Activated CD8-positive, alpha-beta memory T cell treated with anti-CD3 and anti-CD28 coated beads, Interleukin-2, amount 10 ng/mL, durations not matched to agents 7 days and 5 days (primary cell): ENCODE measurements around the gene CDPF1. TPM values are rescaled to one million over a fixed set of nuclear protein-coding genes. Genes with fewer than 3 reads are reported as not detected.
"Not testable (repeated sequence)": the region's sequence is repeated elsewhere in the genome, so short reads cannot be mapped to it uniquely, and the experiment has no call there.

Source experiments
- ATAC-seq: fragments of 150-1000 bp; cut with Tn5 transposase; one replicate; pipeline ENCODE4 v1.10.0; 2021; ENCODE audit warnings: moderate library complexity
- CTCF ChIA-PET: fragments of 350-600 bp; sonication (Branson Sonifier 250); formaldehyde crosslinking; loops from one replicate; lab custom pipeline; 2021; ENCODE audit warnings: antibody characterized with exemption; lab: Charles Lee
- DNase-seq: peaks from one replicate; pipeline ENCODE4 v3.0.0-alpha.2; 2020
- H3K27ac Mint-ChIP-seq: one replicate; pipeline ENCODE4 v1.8.0; 2021; ENCODE audit warnings: mild to moderate bottlenecking, mixed read lengths
- H3K27me3 Mint-ChIP-seq: one replicate; pipeline ENCODE4 v1.8.0; 2021; ENCODE audit warnings: mixed read lengths
- H3K36me3 Mint-ChIP-seq: one replicate; pipeline ENCODE4 v1.8.0; 2021; ENCODE audit warnings: mild to moderate bottlenecking, mixed read lengths
- H3K4me1 Mint-ChIP-seq: one replicate; pipeline ENCODE4 v1.8.0; 2021; ENCODE audit warnings: mixed read lengths
- H3K4me3 Mint-ChIP-seq: one replicate; pipeline ENCODE4 v1.8.0; 2021; ENCODE audit warnings: mild to moderate bottlenecking, moderate library complexity, mixed read lengths
- H3K9me3 Mint-ChIP-seq: one replicate; pipeline ENCODE4 v1.8.0; 2022; ENCODE audit warnings: low read depth, mixed read lengths
- total RNA-seq, 2 experiments: library from RNA; stranded (reverse); gene quantifications; one replicate each; pipeline ENCODE4 v1.2.3, GENCODE V29; 2021

CDPF1 gene
- total RNA-seq, 2 experiments from 2014 or later = 11.0 to 11.1 TPM

DNA sequence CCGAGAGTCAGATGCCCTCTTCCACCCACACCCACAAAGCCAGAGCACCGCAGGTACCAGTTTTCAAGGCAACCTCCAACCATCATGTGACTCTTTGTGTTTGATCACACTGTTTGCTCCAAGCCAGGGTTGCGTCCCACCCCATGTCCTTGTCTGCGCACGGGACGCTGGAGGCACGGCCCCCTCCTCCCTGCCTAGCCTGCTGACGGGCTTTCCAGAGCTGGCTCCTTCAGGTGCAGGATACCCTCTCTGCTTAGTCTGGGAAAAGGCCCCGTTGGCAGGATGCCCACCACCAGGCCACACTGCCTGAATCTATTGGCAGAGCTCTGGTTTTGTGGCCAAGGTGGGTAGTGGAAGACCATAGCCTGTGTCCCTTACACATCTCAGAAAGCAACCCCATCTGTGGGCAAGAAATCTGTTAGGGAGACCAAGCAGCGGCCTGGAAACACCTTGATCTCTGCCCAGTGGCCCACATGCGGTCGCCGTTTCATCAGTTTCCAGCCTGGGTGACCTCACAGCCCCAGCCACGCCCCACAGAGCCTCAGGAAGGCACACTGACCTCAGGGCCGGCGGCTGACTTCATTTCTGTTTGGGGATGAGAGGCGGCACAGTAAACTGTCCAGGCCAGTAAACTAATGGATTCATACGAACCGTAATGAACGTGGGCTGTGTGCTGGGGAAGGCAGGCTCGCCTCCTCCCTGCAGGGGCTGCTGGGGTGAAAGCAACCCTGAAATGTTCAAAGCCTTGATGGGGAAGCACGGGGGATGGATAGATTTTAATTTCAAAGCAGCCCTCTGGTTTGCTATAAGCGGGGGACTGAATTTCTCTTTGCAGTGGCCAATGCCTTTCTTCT lies 25.8 kb downstream of the CDPF1 start:
- Mint-ChIP-seq H3K27me3 (no peaks in the 10 kb centered on the region), H3K27ac (no peak overlapping the region), H3K4me1 (peaks cover 12% of the 10 kb centered on the region), H3K36me3 (peaks cover 22% of the 10 kb centered on the region), H3K4me3 (no peak overlapping the region), H3K9me3 (no peaks in the 10 kb centered on the region)
- DNase-seq = no peak
- ATAC-seq = no peak
- CTCF ChIA-PET = no interaction called here

DNA sequence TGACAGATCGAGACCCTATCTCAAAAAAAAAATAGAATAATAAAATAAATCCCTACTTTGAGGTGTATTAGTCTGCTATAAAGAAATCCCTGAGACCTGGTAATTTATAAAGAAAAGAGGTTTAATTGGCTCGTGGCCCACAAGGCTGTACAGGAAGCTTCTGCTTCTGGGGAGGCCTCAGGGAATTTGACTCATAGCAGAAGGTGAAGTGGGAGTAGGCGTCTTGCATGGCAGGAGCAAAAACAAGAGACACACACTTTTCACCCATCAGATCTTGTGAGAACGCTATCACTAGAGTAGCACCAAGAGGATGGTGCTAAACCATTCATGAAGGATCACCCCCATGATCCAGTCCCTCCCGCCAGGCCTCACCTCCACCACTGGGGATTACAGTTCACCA lies 29.2 kb downstream of the CDPF1 start:
- H3K27ac Mint-ChIP-seq = no peak overlapping the region
- H3K36me3 Mint-ChIP-seq = peaks cover 31% of the 10 kb centered on the region
- H3K9me3 Mint-ChIP-seq = no peaks in the 10 kb centered on the region
- H3K27me3 Mint-ChIP-seq = no peaks in the 10 kb centered on the region
- DNase-seq = no peak
- H3K4me1 Mint-ChIP-seq = peaks cover 15% of the 10 kb centered on the region
- no peak for ATAC-seq
- CTCF ChIA-PET = no interaction called here
- H3K4me3 Mint-ChIP-seq = no peak overlapping the region

GRCh38 chr22:46219636-46220035 lies 30.5 kb downstream of the CDPF1 start:
- Mint-ChIP-seq H3K36me3 (peaks cover 35% of the 10 kb centered on the region), H3K27me3 (no peaks in the 10 kb centered on the region), H3K9me3 (no peaks in the 10 kb centered on the region), H3K4me1 (peaks cover 15% of the 10 kb centered on the region), H3K4me3 (no peak overlapping the region), H3K27ac (peak overlapping the region; percentile 56)
- DNase-seq = no peak
- CTCF ChIA-PET = no interaction called here
- ATAC-seq = peak; percentile 27

- CTCF ChIA-PET = no interaction called here
- Mint-ChIP-seq H3K4me1 (peaks cover 14% of the 10 kb centered on the region), H3K27me3 (no peaks in the 10 kb centered on the region), H3K27ac (no peak overlapping the region), H3K4me3 (no peak overlapping the region), H3K36me3 (peaks cover 63% of the 10 kb centered on the region), H3K9me3 (peaks cover 14% of the 10 kb centered on the region)
- DNase-seq (no peak), ATAC-seq (no peak)
Measured at GRCh38 chr22:46214616-46215015, 35.5 kb downstream of the CDPF1 start.

DNA sequence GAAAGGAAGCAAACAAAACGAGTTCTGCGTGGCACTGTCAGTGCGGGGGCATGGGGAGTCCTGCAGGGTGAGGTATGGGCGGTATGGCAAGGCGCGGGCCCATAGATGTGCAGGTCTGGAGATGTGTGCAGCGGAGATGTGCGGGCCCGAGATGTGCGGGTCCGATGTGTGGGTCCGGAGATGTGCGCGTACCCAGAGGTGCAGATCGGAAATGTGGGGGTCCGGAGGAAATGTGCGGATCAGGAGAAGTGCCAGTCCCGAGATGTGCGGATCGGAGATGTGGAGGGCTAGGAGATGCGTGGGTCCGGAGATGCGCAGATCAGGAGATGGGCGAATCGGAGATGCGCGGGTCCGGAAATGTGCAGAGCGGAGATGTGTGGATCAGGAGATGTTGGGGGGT lies 35.9 kb downstream of the CDPF1 start:
- DNase-seq (no peak), ATAC-seq (no peak)
- H3K4me1 Mint-ChIP-seq = peaks cover 9% of the 10 kb centered on the region
- no peaks in the 10 kb centered on the region for H3K27me3 Mint-ChIP-seq
- peaks cover 19% of the 10 kb centered on the region for H3K9me3 Mint-ChIP-seq
- CTCF ChIA-PET = no interaction called here
- no peak overlapping the region for H3K27ac Mint-ChIP-seq
- no peak overlapping the region for H3K4me3 Mint-ChIP-seq
- H3K36me3 Mint-ChIP-seq = peaks cover 63% of the 10 kb centered on the region

- CTCF ChIA-PET = no interaction called here
- DNase-seq = no peak
- Mint-ChIP-seq H3K4me1 (peaks cover 8% of the 10 kb centered on the region), H3K36me3 (peaks cover 66% of the 10 kb centered on the region), H3K9me3 (peaks cover 26% of the 10 kb centered on the region), H3K27me3 (no peaks in the 10 kb centered on the region), H3K27ac (no peak overlapping the region), H3K4me3 (no peak overlapping the region)
- ATAC-seq = peak; percentile 42
Measured at GRCh38 chr22:46213052-46213451, 37.0 kb downstream of the CDPF1 start.

- DNase-seq (no peak), ATAC-seq (no peak)
- H3K4me3 Mint-ChIP-seq = no peak overlapping the region
- CTCF ChIA-PET = no interaction called here
- H3K27me3 Mint-ChIP-seq = no peaks in the 10 kb centered on the region
- peaks cover 26% of the 10 kb centered on the region for H3K9me3 Mint-ChIP-seq
- H3K4me1 Mint-ChIP-seq = peaks cover 8% of the 10 kb centered on the region
- no peak overlapping the region for H3K27ac Mint-ChIP-seq
- peaks cover 67% of the 10 kb centered on the region for H3K36me3 Mint-ChIP-seq
Measured at GRCh38 chr22:46212195-46212594, 37.9 kb downstream of the CDPF1 start.

GRCh38 chr22:46209262-46209661 lies 40.8 kb downstream of the CDPF1 start:
- no peak for DNase-seq
- peaks cover 61% of the 10 kb centered on the region for H3K36me3 Mint-ChIP-seq

DNA sequence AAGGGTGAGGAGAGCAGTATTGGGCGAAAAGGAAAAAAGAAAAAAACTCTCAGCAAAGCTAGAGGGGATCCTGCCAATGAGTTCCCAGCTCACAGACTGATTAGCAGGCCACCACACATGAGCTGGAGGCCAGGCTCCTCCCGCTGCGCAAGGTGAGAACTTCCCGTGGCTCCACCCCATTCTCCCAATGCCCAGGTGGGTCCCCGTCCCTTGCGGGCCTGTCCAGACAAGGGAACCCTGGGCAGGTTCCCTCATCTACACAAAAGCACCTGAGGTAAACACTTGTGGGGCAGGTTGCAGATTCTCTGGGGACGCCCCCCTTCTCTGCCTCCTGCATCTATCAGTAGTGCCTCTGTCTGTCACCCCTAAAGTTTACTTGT lies 46.5 kb downstream of the CDPF1 start:
- H3K9me3 Mint-ChIP-seq = peaks cover 2% of the 10 kb centered on the region
- ATAC-seq = no peak
- no peak overlapping the region for H3K4me3 Mint-ChIP-seq
- no peak for DNase-seq
- no peaks in the 10 kb centered on the region for H3K27me3 Mint-ChIP-seq
- H3K36me3 Mint-ChIP-seq = peaks cover 25% of the 10 kb centered on the region
- no peak overlapping the region for H3K27ac Mint-ChIP-seq
- H3K4me1 Mint-ChIP-seq = no peaks in the 10 kb centered on the region
- CTCF ChIA-PET = no interaction called here

More at GRCh38 chr22:46209262-46209661, 40.8 kb downstream of the CDPF1 start:
- peaks cover 26% of the 10 kb centered on the region for H3K9me3 Mint-ChIP-seq
- no peaks in the 10 kb centered on the region for H3K27me3 Mint-ChIP-seq
- ATAC-seq = no peak
- H3K27ac Mint-ChIP-seq = no peak overlapping the region
- no peak overlapping the region for H3K4me3 Mint-ChIP-seq
- peaks cover 8% of the 10 kb centered on the region for H3K4me1 Mint-ChIP-seq
- CTCF ChIA-PET = no interaction called here

DNA sequence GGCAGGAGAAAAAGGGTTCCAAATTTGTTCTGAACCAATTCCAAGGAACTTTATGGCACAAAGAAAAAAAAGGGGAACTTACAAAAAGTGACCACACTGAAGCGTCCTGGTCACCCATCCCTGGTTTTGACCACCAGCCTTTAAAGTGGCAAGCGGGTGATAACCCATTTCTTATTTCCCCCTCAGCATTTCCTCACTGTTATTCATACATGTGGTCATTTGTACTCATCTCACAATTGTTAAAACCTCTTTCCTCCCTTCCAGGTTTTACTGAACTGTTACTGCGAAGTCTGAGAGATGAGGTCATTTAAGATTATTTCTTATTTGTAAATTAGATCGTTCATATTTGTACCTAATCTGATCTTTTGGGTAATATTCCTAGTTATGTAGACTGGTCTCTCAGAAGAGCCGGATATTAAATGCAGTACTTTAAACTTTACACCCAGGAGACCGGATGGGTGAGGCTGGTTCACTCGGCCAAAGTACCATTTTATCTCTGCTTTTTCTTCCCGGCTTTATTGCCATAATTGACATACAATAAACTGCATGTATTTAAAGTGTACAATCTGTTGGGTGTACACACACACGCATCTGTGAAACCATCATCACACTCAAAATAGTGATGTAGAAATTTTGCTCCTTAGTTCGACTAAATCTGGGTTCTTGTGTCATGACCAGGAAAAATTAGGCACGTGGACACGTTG lies 47.0 kb downstream of the CDPF1 start:
- DNase-seq (no peak), ATAC-seq (no peak)
- Mint-ChIP-seq H3K9me3 (no peaks in the 10 kb centered on the region), H3K4me3 (no peak overlapping the region), H3K27me3 (no peaks in the 10 kb centered on the region), H3K36me3 (peaks cover 24% of the 10 kb centered on the region), H3K4me1 (no peaks in the 10 kb centered on the region), H3K27ac (no peak overlapping the region)
- CTCF ChIA-PET = no interaction called here

DNA sequence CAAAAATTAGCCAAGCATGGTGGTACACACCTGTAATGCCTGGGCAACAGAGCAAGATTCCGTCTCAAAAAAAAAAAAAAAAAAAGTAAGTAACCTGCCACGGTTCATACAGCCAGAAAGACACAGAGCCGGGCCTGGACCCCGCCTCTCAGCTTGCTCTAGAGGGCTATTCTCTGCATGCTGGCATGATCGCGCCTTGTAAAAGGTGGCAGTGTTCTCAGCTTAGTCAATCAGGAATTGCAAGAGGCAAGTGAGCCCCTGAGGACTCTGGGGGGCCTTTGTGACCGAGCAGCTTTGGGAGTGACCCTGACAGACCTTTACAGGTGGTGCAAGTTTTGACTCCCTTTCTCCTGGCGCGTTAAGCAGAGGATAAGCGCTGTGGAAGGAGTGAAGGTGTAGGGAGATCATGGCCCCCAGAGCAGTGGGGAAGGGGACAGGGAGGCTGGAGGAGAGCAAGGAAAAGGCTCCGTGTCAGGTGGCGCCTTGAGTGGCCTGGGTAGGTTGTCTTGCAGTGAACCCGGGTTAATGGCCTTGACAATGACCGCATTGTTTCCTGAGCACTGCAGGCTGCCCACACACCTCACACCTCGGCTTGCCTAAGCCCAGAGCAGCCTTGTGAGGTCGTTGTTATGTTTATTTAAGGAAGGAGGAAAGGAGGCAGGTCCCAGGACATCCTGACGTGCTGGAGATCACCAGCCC lies 48.9 kb downstream of the CDPF1 start:
- DNase-seq (no peak), ATAC-seq (no peak)
- H3K4me1 Mint-ChIP-seq = peaks cover 11% of the 10 kb centered on the region
- H3K4me3 Mint-ChIP-seq = no peak overlapping the region
- no peaks in the 10 kb centered on the region for H3K27me3 Mint-ChIP-seq
- no peaks in the 10 kb centered on the region for H3K9me3 Mint-ChIP-seq
- peaks cover 21% of the 10 kb centered on the region for H3K36me3 Mint-ChIP-seq
- H3K27ac Mint-ChIP-seq = no peak overlapping the region
- CTCF ChIA-PET = no interaction called here

DNA sequence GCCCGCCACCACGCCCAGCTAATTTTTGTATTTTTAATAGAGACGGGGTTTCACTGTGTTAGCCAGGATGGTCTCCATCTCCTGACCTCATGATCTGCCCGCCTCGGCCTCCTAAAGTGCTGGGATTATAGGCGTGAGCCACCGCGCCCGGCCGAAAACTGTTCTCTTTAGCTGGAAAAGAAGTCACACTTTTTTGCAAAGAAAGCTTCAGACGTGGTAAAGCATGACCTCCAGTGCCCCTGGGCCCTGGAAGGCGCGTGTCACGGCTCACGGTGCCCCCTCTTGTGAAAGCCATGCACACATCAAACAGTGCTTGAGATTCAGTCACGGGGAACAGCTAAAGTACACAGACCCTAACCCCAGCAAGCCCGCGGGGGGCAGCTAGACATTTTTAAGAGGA lies 51.3 kb downstream of the CDPF1 start:
- DNase-seq, H3K27ac Mint-ChIP-seq, H3K4me3 Mint-ChIP-seq, ATAC-seq, H3K27me3 Mint-ChIP-seq, H3K9me3 Mint-ChIP-seq, CTCF ChIA-PET: not testable (repeated sequence)
- Mint-ChIP-seq H3K4me1 (peaks cover 17% of the 10 kb centered on the region), H3K36me3 (peaks cover 13% of the 10 kb centered on the region)

GRCh38 chr22:46198274-46198673 lies 51.8 kb downstream of the CDPF1 start:
- DNase-seq = no peak
- Mint-ChIP-seq H3K4me3 (no peak overlapping the region), H3K9me3 (no peaks in the 10 kb centered on the region), H3K4me1 (peaks cover 17% of the 10 kb centered on the region), H3K27ac (no peak overlapping the region), H3K27me3 (no peaks in the 10 kb centered on the region), H3K36me3 (peaks cover 12% of the 10 kb centered on the region)
- CTCF ChIA-PET = no interaction called here
- no peak for ATAC-seq
